ENCODE measurements around the gene FANCL.

- TF ChIP-seq POLR2A (IDR thresholded peaks at IDR 0.05) (no peak), CTCF (IDR thresholded peaks at IDR 0.05) (no peak)
Observed at GRCh38 chr2:58137856-58138255, 103.3 kb downstream of the FANCL start.

Data from right lobe of liver (tissue), 4 donors.